GM13977 (cell line): ENCODE measurements around the gene MUC6.

Source experiments
- DNase-seq: peaks from one replicate; pipeline ENCODE4 v3.0.0; 2012; ENCODE audit warnings: low spot score
- in situ Hi-C: fragments of 300-500 bp; cut with MboI; formaldehyde crosslinking; loops from one replicate; pipeline ENCODE4 v1.12.0; 2022; ENCODE audit warnings: low sequenced_read_pairs, low pct_unique_long_range_greater_than_20kb, mixed read lengths, inconsistent platforms; ENCODE audit not compliant: unreplicated experiment
- TF ChIP-seq, protein P1 (sequence below): IDR thresholded peaks from 2 replicates; pipeline ENCODE4 v1.5.1; 2012; ENCODE audit warnings: mild to moderate bottlenecking, control low read depth; ENCODE audit not compliant: insufficient read depth; ENCODE audit errors: extremely low read depth, missing control alignments

MUC6 gene

DNA sequence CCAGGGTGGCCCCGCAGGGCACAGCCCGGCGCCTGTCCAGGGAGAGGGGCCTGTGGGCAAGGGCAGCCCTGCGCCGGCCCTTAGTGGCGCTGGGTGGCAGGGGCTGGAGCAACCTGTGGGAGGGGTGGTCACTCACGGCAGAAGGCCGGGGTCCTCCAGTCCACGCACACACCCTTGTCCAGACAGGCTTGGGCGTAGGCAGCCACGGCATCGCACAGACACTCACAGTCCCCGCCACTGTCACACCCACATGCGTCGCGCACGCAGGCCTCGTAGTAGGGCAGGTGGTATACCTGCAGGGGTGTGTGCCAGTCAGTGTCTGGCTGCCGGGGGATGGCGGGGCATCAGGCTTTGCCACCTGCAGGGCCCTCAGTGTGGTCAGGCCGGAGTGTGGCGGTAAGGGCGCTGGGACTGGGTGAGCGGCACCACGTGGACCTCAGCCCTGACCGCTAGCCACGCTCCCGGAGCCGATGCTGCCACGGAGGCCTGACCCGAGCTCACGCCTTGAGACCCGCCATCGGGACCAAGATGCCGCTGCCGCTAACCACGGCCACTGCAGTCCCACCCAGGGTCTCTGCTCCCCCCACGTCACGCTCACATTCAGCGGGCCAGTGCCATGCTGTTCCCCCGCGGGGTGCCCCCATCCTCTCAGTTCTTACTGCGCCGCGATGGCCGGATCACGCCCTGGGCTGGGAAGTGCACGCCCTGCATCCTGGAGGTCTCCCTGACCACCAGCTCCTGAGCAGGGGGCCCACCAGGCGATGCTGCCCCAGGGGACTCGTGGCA, 12.5 kb downstream of the MUC6 start:
- in situ Hi-C loops = no loop called here

DNA sequence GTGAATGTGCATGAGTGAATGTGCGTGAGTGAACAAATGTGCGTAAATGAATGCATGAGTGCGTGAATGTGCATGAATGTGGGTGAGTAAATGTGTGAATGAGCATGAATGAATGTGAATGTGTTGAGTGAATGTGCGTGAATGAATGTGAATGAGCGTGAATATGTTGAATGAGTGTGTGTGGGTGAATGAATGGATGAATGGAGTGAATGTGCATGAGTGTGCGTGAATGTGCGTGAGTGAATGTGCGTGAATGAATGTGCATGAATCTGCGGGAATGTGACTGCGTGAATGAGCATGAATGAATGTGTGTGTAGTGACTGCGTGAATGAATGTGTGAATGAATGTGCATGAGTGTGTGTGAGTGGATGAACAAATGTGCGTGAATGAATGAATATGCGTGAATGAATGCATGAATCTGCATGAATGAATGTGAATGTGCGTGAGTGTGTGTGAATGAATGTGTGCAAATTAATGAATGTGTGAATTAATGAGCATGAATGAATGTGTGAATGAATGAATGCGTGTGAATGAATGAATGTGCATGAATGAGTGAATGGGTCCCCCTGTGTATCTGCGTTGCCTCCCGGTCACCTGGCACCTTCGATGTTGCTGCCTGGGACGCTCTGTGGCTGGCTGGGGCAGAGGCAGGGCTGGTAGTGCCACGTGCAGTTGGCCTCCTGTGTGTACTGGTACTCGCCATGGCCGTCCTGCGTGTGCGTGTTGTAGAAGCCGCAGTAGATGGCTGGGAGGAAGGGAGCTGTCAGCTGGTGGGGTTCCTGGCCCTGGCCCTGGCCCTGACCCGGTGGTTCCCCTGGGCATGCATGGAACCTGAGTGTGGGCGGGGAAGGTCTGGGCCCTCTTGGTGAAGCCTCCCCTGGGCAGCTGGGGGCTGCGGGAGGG, 13.4 kb downstream of the MUC6 start:
- DNase-seq = no peak
- in situ Hi-C loops = no loop called here
- TF ChIP-seq, protein P1, sequence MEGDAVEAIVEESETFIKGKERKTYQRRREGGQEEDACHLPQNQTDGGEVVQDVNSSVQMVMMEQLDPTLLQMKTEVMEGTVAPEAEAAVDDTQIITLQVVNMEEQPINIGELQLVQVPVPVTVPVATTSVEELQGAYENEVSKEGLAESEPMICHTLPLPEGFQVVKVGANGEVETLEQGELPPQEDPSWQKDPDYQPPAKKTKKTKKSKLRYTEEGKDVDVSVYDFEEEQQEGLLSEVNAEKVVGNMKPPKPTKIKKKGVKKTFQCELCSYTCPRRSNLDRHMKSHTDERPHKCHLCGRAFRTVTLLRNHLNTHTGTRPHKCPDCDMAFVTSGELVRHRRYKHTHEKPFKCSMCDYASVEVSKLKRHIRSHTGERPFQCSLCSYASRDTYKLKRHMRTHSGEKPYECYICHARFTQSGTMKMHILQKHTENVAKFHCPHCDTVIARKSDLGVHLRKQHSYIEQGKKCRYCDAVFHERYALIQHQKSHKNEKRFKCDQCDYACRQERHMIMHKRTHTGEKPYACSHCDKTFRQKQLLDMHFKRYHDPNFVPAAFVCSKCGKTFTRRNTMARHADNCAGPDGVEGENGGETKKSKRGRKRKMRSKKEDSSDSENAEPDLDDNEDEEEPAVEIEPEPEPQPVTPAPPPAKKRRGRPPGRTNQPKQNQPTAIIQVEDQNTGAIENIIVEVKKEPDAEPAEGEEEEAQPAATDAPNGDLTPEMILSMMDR = no peak

More for the DNA sequence above, 12.5 kb downstream of the MUC6 start:
- no peak for DNase-seq
- TF ChIP-seq, protein P1 = no peak

DNA sequence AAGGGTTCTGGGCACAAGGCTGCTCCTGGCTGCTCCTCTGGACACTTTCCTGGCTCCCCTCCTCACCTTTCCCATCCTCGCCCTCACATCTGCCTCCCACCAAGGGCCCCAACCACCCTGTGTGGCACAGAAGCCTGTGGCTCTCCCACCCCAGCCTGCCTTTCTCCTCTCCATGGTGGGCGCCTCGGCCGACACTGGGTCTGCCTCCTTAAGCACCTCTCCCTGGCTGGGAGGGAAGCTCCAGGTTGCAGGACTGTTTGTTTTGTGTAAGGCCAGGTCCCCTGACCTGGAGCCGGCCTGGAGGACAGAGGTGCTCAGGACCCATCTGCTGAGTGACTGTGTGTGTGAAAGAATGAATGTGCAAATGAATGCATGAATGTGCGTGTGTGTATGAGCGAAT, 14.1 kb downstream of the MUC6 start:
- TF ChIP-seq, protein P1 = no peak
- in situ Hi-C loops = no loop called here
- DNase-seq = no peak

DNA sequence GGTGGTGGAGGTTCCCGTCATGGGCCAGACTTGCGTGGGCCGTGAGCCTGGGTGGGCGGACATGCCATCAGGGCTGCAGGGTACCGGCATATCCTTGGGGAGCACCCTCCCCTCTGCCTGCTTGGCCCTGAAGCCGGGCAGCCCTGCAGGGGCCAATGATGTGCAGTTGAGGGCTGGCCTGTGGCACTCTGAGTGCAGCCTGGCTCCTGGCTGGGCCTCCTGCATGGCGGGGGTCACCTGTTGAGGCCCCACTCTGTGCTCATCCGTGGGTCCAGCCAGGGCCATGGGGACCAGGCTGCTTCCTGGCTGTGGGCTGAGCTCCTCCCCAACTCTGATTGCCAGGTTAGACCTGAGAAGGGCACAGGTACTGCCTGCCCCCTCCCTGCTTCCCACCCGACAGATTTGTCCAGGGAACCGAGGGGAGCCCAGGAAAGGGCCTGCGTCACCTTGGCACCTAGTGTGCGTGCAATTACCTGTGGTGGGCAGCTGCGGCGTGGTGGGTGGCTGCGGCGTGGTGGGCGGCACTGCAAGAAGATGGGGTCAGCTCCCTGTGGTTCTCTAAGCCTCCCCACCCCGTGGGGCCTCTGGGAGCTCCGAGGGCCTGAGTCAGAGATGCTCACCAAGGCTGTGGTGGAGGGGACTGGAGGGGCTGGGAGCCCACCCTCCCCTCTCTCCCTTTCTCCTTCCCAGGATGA, 16.2 kb downstream of the MUC6 start:
- DNase-seq = no peak
- TF ChIP-seq, protein P1 = no peak
- in situ Hi-C loops = no loop called here

DNA sequence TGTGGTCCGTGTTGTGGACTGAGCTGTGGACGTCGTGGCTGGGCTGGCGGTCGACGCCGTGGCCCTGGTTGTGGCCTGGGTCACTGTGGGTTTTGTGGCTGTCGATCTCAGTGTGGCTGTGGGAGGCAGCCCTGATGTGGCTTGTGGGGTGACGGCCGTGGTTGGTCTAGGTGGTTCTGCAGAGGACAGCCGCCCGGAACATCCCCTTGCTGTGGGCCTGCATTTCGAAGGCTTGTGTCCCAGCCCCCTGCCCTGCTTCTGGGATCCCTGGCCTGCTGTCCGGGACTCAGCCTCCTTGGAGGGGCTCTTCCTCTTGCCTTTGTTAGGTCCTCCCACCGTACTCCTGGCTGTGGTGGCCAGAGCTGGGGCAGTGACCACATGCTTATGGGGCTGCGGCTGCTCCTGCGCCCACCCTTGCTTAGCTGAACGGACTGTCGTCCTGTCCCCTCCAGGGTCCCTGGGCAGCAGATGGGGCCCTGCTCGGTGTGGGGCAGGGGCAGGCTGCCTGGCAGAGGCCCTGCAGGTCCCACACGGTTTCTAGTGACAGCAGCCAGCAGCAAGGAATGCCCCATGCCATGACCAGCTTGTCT, 17.1 kb downstream of the MUC6 start:
- DNase-seq = no peak
- TF ChIP-seq, protein P1 = no peak

DNA sequence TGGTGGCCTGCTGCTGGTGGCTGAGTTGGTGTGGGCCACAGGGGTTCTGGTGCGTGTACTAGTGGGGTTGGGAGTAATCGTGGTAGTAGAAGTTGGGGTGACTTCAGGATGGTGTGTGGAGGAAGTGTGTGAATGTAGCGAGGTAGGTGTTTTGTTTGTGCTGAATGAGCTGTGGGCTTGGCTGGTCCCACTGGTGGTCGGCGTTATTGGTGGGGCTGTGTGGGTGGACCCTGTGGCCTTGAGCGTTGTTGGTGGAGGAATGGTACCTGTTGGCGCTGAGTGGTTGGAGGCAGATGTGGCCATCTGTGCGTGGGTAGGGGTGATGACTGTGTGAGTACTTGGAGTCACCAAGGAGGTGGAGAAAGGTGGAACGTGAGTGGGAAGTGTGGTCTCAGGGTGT, 18.4 kb downstream of the MUC6 start:
- TF ChIP-seq, protein P1 = no peak
- no peak for DNase-seq
- in situ Hi-C loops = no loop called here

More for the DNA sequence above, 17.1 kb downstream of the MUC6 start:
- in situ Hi-C loops = no loop called here
